Superior temporal gyrus (tissue), 1 donor: ENCODE results near the gene GRAMD1B.
"Not testable (repeated sequence)": the region's sequence is repeated elsewhere in the genome, so short reads cannot be mapped to it uniquely, and the experiment has no call there.

Source experiments
- DNase-seq: peaks from one replicate; pipeline ENCODE4 v3.0.0-alpha.2; 2016; ENCODE audit errors: extremely low spot score

Gene GRAMD1B

GRCh38 chr11:123567466-123567865 lies 137.4 kb downstream of the GRAMD1B start:
- no peak for DNase-seq

- no peak for DNase-seq
Measured at GRCh38 chr11:123568367-123568870, 138.3 kb downstream of the GRAMD1B start.

DNA sequence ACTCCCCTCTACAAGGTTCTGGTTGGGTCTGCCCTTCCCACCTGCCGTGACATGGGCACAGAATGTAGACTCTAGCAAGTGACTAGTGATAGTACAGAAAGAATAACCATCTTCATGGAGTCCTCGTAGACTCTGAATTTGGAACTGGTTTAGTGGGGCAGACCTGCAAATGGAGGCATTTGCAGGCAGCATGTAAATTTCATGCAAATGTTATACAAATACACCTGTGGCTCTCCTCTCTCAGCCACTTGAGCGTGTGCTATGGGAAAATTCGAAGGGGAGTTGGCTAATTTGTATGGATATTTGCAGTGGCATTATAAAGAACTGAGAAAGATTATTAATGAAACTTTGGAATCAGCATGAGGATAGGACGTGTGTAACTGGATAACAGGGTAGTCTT lies 139.3 kb downstream of the GRAMD1B start:
- no peak for DNase-seq

- no peak for DNase-seq
Measured at GRCh38 chr11:123570939-123571580, 141.0 kb downstream of the GRAMD1B start.

DNA sequence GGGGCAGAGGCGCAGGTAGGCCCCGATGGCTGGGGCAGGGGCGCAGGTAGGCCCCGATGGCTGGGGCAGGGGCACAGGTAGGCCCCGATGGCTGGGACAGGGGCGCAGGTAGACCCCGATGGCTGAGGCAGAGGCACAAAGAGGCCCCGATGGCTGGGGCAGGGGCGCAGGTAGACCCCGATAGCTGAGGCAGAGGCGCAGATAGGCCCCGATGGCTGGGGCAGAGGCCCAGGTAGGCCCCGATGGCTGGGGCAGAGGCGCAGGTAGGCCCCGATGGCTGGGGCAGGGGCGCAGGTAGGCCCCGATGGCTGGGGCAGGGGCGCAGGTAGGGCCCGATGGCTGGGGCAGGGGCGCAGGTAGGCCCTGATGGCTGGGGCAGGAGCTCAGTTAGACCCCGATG lies 142.7 kb downstream of the GRAMD1B start:
- not testable (repeated sequence) for DNase-seq

- DNase-seq, result no peak
Measured at GRCh38 chr11:123573286-123573685, 143.2 kb downstream of the GRAMD1B start.

GRCh38 chr11:123575441-123575840 lies 145.4 kb downstream of the GRAMD1B start:
- DNase-seq, result no peak

GRCh38 chr11:123576082-123576481 lies 146.0 kb downstream of the GRAMD1B start:
- DNase-seq, result no peak

DNA sequence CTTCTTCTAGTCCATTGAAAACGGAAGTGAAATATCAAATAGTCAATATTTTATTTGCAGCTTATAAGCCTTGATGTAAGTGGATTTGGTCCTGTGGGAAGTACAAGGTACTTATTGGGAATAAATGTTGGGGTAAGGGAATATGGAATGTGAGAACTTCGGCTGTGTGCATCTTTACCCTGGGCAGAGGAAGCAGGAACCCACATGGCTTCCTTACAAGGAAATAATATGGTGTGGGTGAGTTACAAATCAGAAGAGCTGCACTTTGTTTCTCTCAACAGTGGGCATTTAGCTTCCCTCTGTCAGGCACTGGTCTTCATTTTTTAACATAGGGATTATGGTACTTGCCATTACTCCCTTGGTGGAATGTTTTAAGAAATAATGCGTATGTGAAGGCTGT lies 146.4 kb downstream of the GRAMD1B start:
- DNase-seq, result no peak

GRCh38 chr11:123577081-123577598 lies 147.1 kb downstream of the GRAMD1B start:
- DNase-seq, result peak; percentile 81

DNA sequence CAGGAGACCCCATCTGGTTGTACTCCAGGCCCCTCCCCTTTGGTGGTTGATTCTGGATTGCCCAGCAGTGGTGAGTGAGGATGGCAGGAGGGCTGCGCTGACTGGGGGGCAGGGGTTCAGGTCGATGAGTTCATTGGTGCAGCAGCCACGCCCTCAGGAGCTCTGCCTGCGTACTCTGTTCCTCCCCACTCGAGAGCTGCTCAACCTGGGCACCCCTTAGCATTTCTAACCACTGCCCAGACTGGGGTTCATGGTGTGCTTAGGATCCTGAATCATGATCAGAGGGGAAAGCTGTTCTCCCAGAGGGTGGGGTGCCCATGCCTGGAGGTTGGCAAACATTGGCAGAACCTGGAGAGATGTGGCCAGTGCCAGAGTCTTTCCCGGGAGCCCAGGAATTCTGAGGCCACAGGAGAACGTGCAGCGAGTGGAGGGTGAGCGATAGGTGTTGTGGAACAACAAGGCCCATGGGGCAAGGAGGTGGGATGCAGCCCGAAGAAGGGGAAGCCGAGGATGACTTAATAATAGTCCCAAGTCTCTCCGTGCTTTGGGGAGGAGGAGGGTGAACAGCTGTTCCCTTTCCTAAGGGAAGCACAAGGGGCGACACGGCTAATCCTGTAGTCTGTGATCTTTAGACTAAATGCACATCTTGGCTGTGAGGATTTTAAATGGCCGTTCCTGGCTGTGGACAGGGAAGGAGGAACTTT lies 148.9 kb downstream of the GRAMD1B start:
- no peak for DNase-seq

DNA sequence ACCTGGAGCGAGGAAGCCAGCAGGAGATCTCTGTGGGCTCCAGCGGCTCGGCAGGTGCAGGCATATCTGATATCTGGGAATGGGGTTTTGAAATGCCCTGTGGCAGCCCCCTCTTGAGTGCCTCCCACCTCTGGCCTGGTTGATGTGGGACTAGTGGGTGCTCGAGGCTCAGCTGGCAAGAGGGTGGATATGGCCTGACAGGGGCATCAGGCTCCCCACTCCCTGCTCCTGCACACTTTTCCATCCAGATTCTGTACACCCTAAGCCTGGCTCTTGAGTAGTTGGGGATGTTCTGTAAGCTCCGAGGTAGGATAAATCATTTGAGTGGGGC lies 149.4 kb downstream of the GRAMD1B start:
- no peak for DNase-seq

GRCh38 chr11:123580137-123580536 lies 150.1 kb downstream of the GRAMD1B start:
- no peak for DNase-seq

DNA sequence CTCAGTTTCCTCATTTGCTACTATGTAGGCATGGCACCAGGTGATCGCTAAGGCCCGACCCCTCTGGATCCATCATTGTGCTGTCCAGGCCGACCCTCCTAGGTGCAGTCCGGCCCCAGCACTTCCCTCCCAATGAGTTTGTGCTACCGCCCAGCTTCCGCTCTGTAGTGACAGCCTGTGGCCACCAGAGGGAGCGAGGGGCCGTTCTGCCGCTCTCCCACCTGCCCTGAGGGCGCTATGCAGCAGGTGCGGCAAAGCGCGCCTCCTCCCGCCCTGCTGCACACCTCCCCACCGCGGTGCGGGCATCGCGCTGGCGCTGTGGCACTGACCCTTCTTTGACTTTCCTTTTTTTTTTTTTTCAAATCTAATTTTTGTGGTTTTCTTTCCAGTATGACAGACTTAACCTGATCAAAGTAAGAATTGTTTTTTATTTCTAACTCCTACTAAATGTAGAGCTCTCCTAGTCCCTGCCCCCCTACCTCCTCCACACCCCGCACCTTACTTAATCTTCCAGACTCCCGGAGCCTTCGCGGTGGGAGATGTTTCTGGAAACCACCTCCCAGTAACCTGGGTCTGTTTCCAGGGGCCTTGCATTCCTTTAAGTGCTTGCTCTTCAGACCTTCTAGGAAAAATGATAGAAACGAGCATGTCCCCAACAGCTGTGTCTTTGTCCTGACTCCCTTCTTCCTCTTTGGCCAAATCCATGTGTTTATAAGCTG lies 150.6 kb downstream of the GRAMD1B start:
- no peak for DNase-seq

GRCh38 chr11:123581651-123582399 lies 151.8 kb downstream of the GRAMD1B start:
- DNase-seq, result no peak

- DNase-seq, result no peak
Measured at GRCh38 chr11:123582992-123583504, 153.0 kb downstream of the GRAMD1B start.

- no peak for DNase-seq
Measured at GRCh38 chr11:123584186-123584585, 154.1 kb downstream of the GRAMD1B start.

GRCh38 chr11:123584737-123585136 lies 154.7 kb downstream of the GRAMD1B start:
- DNase-seq, result no peak

GRCh38 chr11:123585206-123585605 lies 155.1 kb downstream of the GRAMD1B start:
- no peak for DNase-seq

DNA sequence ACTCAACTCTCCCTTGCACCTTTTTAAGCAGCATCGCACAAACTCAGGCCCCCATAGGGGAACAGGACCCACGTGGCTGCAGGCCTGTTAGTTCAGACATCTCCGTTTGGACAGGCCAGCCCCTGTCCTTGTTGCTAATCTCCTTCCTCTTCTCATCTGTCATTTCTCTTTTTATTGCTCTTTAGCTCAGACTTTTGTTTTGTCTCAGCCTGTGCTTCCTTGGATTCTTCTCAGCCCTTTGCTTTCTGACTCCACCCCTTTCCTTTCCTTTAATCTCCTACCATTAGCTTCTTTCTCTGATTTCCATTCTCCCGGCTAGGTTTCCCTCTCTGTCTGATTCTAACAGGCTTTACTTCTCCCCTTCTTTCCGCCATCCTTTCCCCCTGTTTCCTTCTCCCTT lies 155.6 kb downstream of the GRAMD1B start:
- no peak for DNase-seq

GRCh38 chr11:123586568-123586967 lies 156.5 kb downstream of the GRAMD1B start:
- DNase-seq, result no peak

DNA sequence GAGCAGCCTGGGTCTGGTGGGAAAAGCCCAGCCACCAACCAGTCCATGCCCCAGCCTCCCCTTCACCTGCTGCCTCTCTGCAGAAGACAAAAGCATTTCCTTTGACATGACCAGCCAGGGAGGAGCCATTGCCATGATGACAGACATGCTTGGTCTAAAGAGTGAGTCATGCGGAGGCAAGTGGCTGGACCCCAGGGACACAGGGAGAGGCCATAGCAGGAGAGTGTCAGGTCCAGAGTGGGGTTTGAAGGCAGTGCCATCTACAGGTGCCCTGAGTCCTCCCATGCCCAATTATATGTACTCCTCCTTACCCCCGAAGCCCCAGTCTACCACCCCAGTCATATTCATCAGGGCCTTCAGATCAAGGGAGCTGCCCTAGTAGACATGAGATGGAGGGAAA lies 157.0 kb downstream of the GRAMD1B start:
- DNase-seq, result no peak
